H1 (cell line): ENCODE data around the gene LRTM2. TPM values are rescaled to one million over a fixed set of nuclear protein-coding genes. Genes with fewer than 3 reads are reported as not detected.

ENCODE experiments used
- CTCF ChIA-PET: fragments of 300-600 bp; sonication (Branson Sonifier 250); formaldehyde crosslinking; loops from one replicate; lab custom pipeline; 2021; ENCODE audit not compliant: partially characterized antibody; lab: Charles Lee
- POLR2A ChIA-PET: fragments of 300-600 bp; sonication (Branson Sonifier 250); formaldehyde crosslinking; loops from one replicate; lab custom pipeline; 2021; ENCODE audit warnings: inconsistent platforms; ENCODE audit not compliant: partially characterized antibody; lab: Charles Lee
- DNase-seq, 2 experiments: peaks; one replicate each; pipeline versions ENCODE4 v3.0.0 to v3.0.0-alpha.2; 2010 to 2022; ENCODE audit warnings: low spot score in 2 of 2, low read depth in 1 of 2, mixed read lengths in 1 of 2
- FAIRE-seq: peaks from 2 replicates; lab custom pipeline; 2011; peaks lifted over from hg19 to GRCh38; lab: Jason Lieb, UNC
- H2AFZ ChIP-seq: 2 replicates; pipeline ENCODE4 v1.8.1; 2012; ENCODE audit warnings: low read length, inconsistent platforms
- H2AK5ac ChIP-seq: 2 replicates; pipeline ENCODE4 v1.6.1; 2013; ENCODE audit warnings: low read depth, low read length
- H2BK120ac ChIP-seq: replicated peaks from 2 replicates; pipeline ENCODE3; 2013; ENCODE audit warnings: low read depth, low read length, inconsistent platforms
- H2BK12ac ChIP-seq: 2 replicates; pipeline ENCODE4 v1.6.1; 2013; ENCODE audit warnings: low read depth, low read length
- H2BK15ac ChIP-seq: 2 replicates; pipeline ENCODE4 v1.6.1; 2013; ENCODE audit warnings: low read length
- H2BK20ac ChIP-seq: 2 replicates; pipeline ENCODE4 v1.6.1; 2013; ENCODE audit warnings: low read length
- H2BK5ac ChIP-seq: 2 replicates; pipeline ENCODE4 v1.6.1; 2013; ENCODE audit warnings: low read depth, low read length
- H3K14ac ChIP-seq: 2 replicates; pipeline ENCODE4 v1.6.1; 2013; ENCODE audit warnings: inconsistent platforms; ENCODE audit not compliant: insufficient read length
- H3K18ac ChIP-seq: 2 replicates; pipeline ENCODE4 v1.6.1; 2013; ENCODE audit warnings: low read length; ENCODE audit errors: extremely low read depth
- H3K23ac ChIP-seq: 2 replicates; pipeline ENCODE4 v1.6.1; 2013; ENCODE audit warnings: inconsistent platforms; ENCODE audit not compliant: insufficient read length
- H3K23me2 ChIP-seq: 2 replicates; pipeline ENCODE4 v1.6.1; 2013; ENCODE audit warnings: low read depth, low read length
- H3K27ac ChIP-seq: 2 replicates; pipeline ENCODE4 v1.6.1; 2011; ENCODE audit warnings: low read depth, low read length, inconsistent platforms
- H3K27me3 ChIP-seq, 4 experiments: replicated peaks in 1 of 4; 1 replicate in 1 of 4; 2 replicates in 3 of 4; pipeline versions ENCODE4 v1.6.1 to v1.8.1; 2011 to 2013; ENCODE audit warnings: low read length in 3 of 4, mild to moderate bottlenecking in 3 of 4, inconsistent platforms in 2 of 4, mixed read lengths in 2 of 4, moderate library complexity in 1 of 4; ENCODE audit not compliant: control insufficient read depth in 3 of 4, insufficient read depth in 3 of 4; ENCODE audit errors: extremely low read depth in 1 of 4
- H3K36me3 ChIP-seq, 4 experiments: 2 replicates each; pipeline versions ENCODE4 v1.6.1 to v1.8.1; 2011 to 2013; ENCODE audit warnings: mild to moderate bottlenecking in 4 of 4, low read length in 3 of 4, moderate library complexity in 2 of 4, control low read depth in 1 of 4, inconsistent platforms in 1 of 4; ENCODE audit not compliant: insufficient read depth in 4 of 4, control insufficient read depth in 2 of 4
- H3K4ac ChIP-seq: replicated peaks from 2 replicates; pipeline ENCODE3; 2013; ENCODE audit warnings: low read length, low read depth, mixed read lengths, inconsistent platforms; ENCODE audit not compliant: insufficient read length
- H3K4me1 ChIP-seq, 4 experiments: replicated peaks in 1 of 4; 1 replicate in 1 of 4; 2 replicates in 3 of 4; pipeline versions ENCODE4 v1.6.1 to v1.8.1; 2011 to 2013; ENCODE audit warnings: low read length in 3 of 4, inconsistent platforms in 2 of 4, mixed read lengths in 1 of 4; ENCODE audit not compliant: insufficient read depth in 4 of 4, control insufficient read depth in 3 of 4
- H3K4me2 ChIP-seq, 2 experiments: 2 replicates each; pipeline versions ENCODE4 v1.6.1 to v1.8.1; 2011 to 2013; ENCODE audit warnings: low read depth in 2 of 2, low read length in 2 of 2, control low read depth in 1 of 2, inconsistent platforms in 1 of 2, mild to moderate bottlenecking in 1 of 2; ENCODE audit not compliant: insufficient read depth in 1 of 2
- H3K4me3 ChIP-seq, 4 experiments: fragments of 200-600, 300-600 bp in 1 of 4; sonication (generic), shearing (Covaris generic), sonication (Bioruptor Twin) in 1 of 4; 2 replicates each; pipeline versions ENCODE4 v1.5.1 to v1.8.1; 2011 to 2016; ENCODE audit warnings: low read length in 4 of 4, low read depth in 3 of 4, control low read depth in 2 of 4, inconsistent platforms in 2 of 4, mild to moderate bottlenecking in 2 of 4, mixed read lengths in 1 of 4, moderate library complexity in 1 of 4; ENCODE audit not compliant: insufficient read depth in 2 of 4; ENCODE audit errors: extremely low read depth in 1 of 4
- H3K56ac ChIP-seq: replicated peaks from 2 replicates; pipeline ENCODE3; 2013; ENCODE audit warnings: low read depth, mild to moderate bottlenecking, mixed read lengths, low read length, inconsistent platforms; ENCODE audit not compliant: insufficient read length
- H3K79me1 ChIP-seq: 2 replicates; pipeline ENCODE4 v1.6.1; 2013; ENCODE audit warnings: low read depth, low read length, control low read depth
- H3K79me2 ChIP-seq, 2 experiments: 2 replicates each; pipeline versions ENCODE4 v1.6.1 to v1.8.1; 2012 to 2013; ENCODE audit warnings: low read length in 2 of 2, mild to moderate bottlenecking in 2 of 2, inconsistent platforms in 1 of 2; ENCODE audit not compliant: insufficient read depth in 2 of 2, control insufficient read depth in 1 of 2
- H3K9ac ChIP-seq, 4 experiments: replicated peaks in 1 of 4; 1 replicate in 1 of 4; 2 replicates in 3 of 4; pipeline versions ENCODE4 v1.6.1 to v1.8.1; 2011 to 2013; ENCODE audit warnings: low read depth in 3 of 4, low read length in 3 of 4, control low read depth in 2 of 4, mild to moderate bottlenecking in 2 of 4, moderate library complexity in 2 of 4, inconsistent platforms in 1 of 4; ENCODE audit errors: extremely low read depth in 1 of 4
- H3K9me3 ChIP-seq, 2 experiments: 2 replicates each; pipeline versions ENCODE4 v1.6.1 to v1.8.1; 2012 to 2013; ENCODE audit warnings: mild to moderate bottlenecking in 2 of 2, moderate library complexity in 2 of 2, control low read depth in 1 of 2, inconsistent platforms in 1 of 2, low read depth in 1 of 2, low read length in 1 of 2, mixed read lengths in 1 of 2; ENCODE audit not compliant: insufficient read depth in 2 of 2
- H4K20me1 ChIP-seq, 2 experiments: replicated peaks in 1 of 2; 2 replicates each; pipeline versions ENCODE3 to v1.8.1; 2011 to 2013; ENCODE audit warnings: inconsistent platforms in 2 of 2, low read length in 2 of 2, mild to moderate bottlenecking in 1 of 2; ENCODE audit not compliant: insufficient read depth in 2 of 2, control insufficient read depth in 1 of 2
- H4K5ac ChIP-seq: 2 replicates; pipeline ENCODE4 v1.6.1; 2013; ENCODE audit warnings: low read length, low read depth, mixed read lengths, inconsistent platforms; ENCODE audit not compliant: insufficient read length
- H4K8ac ChIP-seq: 2 replicates; pipeline ENCODE4 v1.8.0; 2013; ENCODE audit warnings: mild to moderate bottlenecking, moderate library complexity, low read length, inconsistent platforms; ENCODE audit not compliant: insufficient read depth; ENCODE audit errors: extremely low read depth
- H4K91ac ChIP-seq: replicated peaks from 2 replicates; pipeline ENCODE3; 2013; ENCODE audit warnings: low read length, mixed read lengths, inconsistent platforms; ENCODE audit not compliant: insufficient read length
- MAX ChIP-seq: IDR thresholded peaks from 2 replicates; pipeline ENCODE4 v1.6.1; 2012; ENCODE audit warnings: inconsistent platforms
- SP4 ChIP-seq: IDR thresholded peaks from 2 replicates; pipeline ENCODE4 v1.6.1; 2012; ENCODE audit warnings: low read length, inconsistent platforms
- TBP ChIP-seq: IDR thresholded peaks from 2 replicates; pipeline ENCODE4 v1.6.1; 2011; ENCODE audit warnings: low read depth, low read length, improper control_type of control experiment
- whole genome bisulfite sequencing, 2 experiments: shearing (Covaris generic) in 1 of 2; methylation state at CpG; one replicate each; pipeline versions ENCODE4 v1.1.6 to v1.1.7; 2013 to 2015; ENCODE audit warnings: low lambda C conversion rate in 2 of 2, mixed read lengths in 2 of 2, inconsistent platforms in 1 of 2, low coverage in 1 of 2, missing lambda C conversion rate in 1 of 2; ENCODE audit not compliant: insufficient replicate concordance in 2 of 2, insufficient coverage in 1 of 2, insufficient read length in 1 of 2; ENCODE audit errors: extremely low coverage in 1 of 2, missing lambda C conversion rate in 1 of 2; 5-methylcytosine and 5-hydroxymethylcytosine counted together
- polyA plus RNA-seq, 7 experiments: library from polyadenylated mRNA; depleted of rRNA in 3 of 7; stranded (reverse) in 5 of 7; unstranded in 2 of 7; fragments of >200 nt in 5 of 7; fragments of 200-250 nt in 2 of 7; gene quantifications; 1 replicate in 5 of 7; 2 replicates in 1 of 7; 4 replicates in 1 of 7; pipeline versions ENCODE4 v1.2.1 to v1.2.3, GENCODE V29; 2011 to 2013; ENCODE audit warnings: missing spikeins in 2 of 7, mixed read lengths in 2 of 7
- total RNA-seq: library from RNA; stranded (reverse); fragmentation: NEBNext Ultra II Directional; extraction: Animal tissue kit (Norgen Biotek cat#: 25700); gene quantifications from 2 replicates; pipeline ENCODE4 v1.2.1, GENCODE V29; 2021

Gene LRTM2
- total and polyA plus RNA-seq, 2 of the 8 experiments (the other 6 are each of a cell fraction or from before 2014, with no cell fraction given): 0.06 TPM; not detected in 1

- Histone ChIP-seq H2AFZ (no peak overlapping the region), H3K4me2 (no peak overlapping the region; a peak in 1 of 4 replicates)
- CTCF ChIA-PET: interaction anchor here (1.2 to 2.5 kb wide), 5 partner anchors 25 to 558 kb away, joined by 3 to 8 read pairs (median 7); no protein-coding TSS in a partner anchor
Measured at GRCh38 chr12:1836854-1837421, 16.6 kb downstream of the LRTM2 start.

More at GRCh38 chr12:1836854-1837421, 16.6 kb downstream of the LRTM2 start:
- no peak overlapping the region for H3K56ac ChIP-seq
- no peak overlapping the region for H4K5ac ChIP-seq
- H3K4ac ChIP-seq: no peak overlapping the region
- no peaks in the 10 kb centered on the region for H3K79me2 ChIP-seq
- no peak overlapping the region for H2BK15ac ChIP-seq
- H3K36me3 ChIP-seq: no peaks in the 10 kb centered on the region
- H4K91ac ChIP-seq: peak overlapping the region; percentile 25
- H3K4me1 ChIP-seq: peaks cover 0 to 10% (median under 1%) of the 10 kb centered on the region in 4 experiments; a peak in 3 of 7 replicates
- no peak overlapping the region for H2BK5ac ChIP-seq
- no peak overlapping the region for H3K18ac ChIP-seq
- H3K9ac ChIP-seq: no peak overlapping the region
- H3K14ac ChIP-seq: no peak overlapping the region
- no peaks in the 10 kb centered on the region; a peak in 2 of 7 replicates for H3K27me3 ChIP-seq
- H3K79me1 ChIP-seq: no peaks in the 10 kb centered on the region
- DNase-seq: no peak
- no peak overlapping the region for H3K4me3 ChIP-seq
- H2BK20ac ChIP-seq: no peak overlapping the region
- H4K20me1 ChIP-seq: no peaks in the 10 kb centered on the region
- POLR2A ChIA-PET: interaction anchor here (1.1 kb wide), 1 partner anchor 78 kb away, joined by 3 read pairs; no protein-coding TSS in a partner anchor
- no peak overlapping the region for H2AK5ac ChIP-seq
- no peak overlapping the region for H3K23ac ChIP-seq
- 86% methylated on average over 20 of the region's 22 CpGs; no CpG with 5 or more reads in 1 of the 2 experiments for WGBS, 2 experiments
- H3K9me3 ChIP-seq: no peaks in the 10 kb centered on the region
- H3K23me2 ChIP-seq: no peaks in the 10 kb centered on the region
- TF ChIP-seq MAX: 0 out of 2 replicates have a peak, but pooled peaks have one; percentile 11
- TF ChIP-seq TBP: no peak
- TF ChIP-seq SP4: no peak
- no peak overlapping the region for H2BK120ac ChIP-seq
- H3K27ac ChIP-seq: no peak overlapping the region
- FAIRE-seq: no peak
- H4K8ac ChIP-seq: peak overlapping the region; percentile 81; the same call in 1 of the 2 replicates
- peak overlapping the region; percentile 60; the same call in 1 of the 2 replicates for H2BK12ac ChIP-seq
